Measurements from ENCODE around the gene TUBB4B.
A peak's percentile ranks its signal among the peaks of the same experiment; 100 is the strongest.

Gene TUBB4B

DNA sequence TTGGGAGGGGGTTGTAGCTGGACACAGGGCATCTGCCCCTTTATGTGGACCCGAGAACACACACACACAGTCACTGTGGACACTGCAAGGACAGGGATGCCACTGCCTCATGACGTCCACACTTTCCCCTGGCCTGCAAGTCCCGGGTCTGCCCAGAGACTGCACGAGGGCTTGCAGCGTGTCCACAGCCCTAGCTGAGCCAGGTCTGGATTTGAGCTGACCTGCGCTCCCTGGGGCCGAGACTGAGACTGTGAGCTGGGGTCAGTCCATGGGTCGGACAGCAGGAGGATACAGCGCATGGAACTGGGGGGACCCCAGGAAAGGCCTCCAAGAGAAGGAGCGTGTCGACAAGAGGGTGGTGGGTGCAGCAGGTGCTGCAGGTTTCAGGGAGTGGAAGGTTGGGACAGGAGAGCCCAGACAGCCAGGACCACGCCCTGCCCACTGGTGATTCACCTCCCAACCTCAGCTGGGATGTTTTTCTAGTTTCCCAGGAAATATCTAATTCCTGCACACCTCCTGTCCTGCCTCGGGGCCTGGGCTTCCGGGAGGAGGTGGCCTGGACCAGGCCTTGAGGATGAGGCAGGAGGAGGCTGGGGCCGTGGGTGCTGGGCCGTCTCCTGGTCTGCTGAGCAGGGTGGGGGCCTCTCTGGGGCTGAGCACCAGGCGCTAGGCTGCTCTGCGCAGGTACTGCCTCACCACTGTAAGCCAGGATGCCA lies 14.6 kb upstream of the TUBB4B start:
- DNase-seq: no peak

DNA sequence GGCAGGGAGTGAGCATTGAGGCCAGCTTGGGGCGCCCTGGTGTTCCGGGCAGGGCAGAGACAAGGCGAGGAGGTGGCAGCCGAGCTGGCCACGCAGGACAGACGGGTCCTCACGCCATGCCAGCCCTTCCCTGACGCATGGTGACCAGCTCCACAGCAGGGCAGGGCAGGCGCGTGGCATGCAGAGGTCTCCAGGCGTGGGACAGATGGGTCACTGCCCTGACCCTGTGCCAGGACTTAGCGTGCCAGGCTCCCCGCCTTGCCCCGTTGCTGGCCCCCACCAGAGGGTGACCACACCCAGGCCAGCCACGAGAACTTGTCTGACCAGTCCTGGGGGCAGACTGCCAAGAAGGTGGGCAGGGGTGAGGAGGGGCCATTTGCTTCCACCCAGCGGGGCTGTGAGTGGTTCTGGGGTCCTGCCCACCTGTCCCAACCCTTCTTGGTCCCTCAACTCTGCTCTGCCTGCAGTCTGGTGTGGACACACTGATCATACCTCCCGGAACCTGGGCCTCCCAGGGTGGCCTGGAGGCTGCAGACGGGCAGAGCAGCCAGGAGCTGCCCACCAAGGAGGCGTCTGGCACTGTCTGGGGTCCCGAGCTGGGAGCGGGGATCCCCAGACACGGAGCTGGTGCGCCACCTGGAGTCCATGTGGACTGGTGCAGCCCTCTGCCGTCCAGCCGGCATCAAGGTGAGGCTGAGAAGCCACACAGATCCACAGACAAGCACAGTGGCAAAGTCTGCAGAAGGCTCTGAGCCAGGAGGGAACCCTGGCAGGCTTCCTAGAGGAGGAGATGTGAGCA lies 13.8 kb upstream of the TUBB4B start, which contains the start of gene RNF224:
Gene RNF224, plus strand, starts transcription at position 449 of the 799 bp plus-strand sequence. CDS start 834 bp downstream, outside the sequence.
- peak; percentile 29 for DNase-seq

DNA sequence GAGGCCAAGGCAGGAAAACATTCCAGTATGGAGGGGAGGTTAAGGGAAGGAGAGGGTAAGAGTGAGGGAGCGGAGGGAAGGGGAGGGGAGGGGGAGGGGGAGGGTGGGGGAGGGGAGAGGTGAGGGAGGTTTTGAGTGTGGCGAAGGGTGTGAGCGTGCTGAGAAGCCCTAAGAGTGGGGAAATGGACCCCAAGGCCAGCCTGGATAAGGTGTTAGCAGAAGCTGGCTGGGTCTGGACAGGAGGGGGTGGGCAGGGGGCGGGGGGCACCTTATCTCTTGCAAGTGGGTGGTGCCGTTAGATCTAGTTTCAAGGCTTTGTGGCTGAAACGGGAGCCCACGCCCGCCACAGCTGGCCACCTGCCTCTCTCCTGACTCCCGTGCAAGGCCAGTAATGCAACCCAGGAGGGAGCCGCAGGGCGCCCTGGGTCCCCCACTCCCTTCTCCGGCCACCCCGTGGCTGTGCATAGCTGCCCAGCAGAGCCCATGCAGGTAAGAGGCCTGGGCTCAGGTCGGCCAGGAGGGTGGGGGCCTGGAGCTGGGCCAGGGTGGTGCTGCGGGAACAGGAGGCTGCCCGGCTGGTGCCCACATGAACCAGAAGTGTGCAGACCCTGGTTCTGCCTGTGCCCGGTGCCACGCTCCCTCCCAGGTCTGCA lies 13.1 kb upstream of the TUBB4B start:
- no peak for DNase-seq

DNA sequence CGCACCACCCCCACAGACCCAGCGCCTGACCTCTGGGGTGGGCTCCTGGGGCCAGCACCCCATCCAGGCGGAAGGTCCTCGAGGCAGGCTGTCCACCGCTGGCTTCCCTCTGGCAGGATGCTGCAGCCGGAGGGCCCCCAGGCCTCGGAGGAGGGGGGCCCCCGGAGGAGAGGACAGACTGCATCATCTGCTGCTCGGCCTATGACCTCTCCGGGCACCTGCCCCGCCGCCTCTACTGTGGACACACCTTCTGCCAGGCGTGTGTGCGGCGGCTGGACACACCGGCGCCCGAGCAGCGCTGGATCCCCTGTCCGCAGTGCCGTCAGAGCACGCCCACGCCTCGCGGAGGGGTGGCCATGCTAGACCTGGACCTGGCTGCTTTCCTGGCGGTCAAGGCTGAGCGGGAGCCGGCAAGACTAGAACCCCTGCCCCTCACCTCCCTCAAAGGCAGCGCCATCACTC lies 12.6 kb upstream of the TUBB4B start:
- no peak for DNase-seq

DNA sequence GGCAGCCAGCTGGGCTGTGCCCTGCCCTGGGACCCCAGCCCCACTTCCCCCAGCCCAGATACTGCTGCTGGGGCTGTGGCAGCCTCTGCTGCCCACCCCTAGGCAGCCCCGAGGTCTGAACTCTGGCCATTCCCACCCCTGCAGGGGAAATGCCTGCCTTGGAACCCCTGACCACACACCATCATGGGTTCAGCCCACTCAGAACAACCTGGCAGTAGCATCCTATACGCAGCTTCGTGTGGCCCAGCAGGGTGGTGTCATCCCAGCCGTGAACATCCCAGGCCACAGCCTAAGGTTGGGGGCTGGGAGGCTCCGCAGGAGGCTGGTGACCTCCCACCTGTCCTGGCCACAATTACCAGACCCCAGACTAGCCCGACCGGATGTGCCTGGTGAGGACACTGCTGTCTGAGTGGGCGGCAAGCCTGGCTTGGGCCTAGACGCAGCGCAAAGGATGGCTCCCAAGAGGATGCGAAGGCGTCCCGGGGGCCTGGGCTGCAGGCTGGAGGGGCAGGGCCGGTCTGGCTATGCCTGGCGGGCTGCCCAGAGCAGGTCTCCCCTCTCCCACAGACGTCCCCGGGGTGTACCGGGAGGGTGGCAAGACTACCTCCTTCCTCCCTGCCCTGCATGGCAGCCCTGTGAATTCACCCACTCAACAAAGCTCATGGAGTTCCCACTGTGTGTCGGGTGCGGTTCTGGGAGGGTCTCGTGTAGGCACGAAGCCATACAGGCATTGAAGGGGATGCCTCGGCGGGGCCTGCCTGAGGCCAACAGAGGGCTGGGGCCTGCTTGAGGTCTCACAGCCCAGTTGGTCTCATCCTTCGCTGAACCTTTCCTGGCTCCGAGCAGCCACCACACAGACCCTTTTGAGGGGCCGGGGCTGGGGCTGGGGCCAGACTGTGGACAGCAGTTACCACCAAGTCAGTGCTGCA lies 11.9 kb upstream of the TUBB4B start:
- DNase-seq: no peak

DNA sequence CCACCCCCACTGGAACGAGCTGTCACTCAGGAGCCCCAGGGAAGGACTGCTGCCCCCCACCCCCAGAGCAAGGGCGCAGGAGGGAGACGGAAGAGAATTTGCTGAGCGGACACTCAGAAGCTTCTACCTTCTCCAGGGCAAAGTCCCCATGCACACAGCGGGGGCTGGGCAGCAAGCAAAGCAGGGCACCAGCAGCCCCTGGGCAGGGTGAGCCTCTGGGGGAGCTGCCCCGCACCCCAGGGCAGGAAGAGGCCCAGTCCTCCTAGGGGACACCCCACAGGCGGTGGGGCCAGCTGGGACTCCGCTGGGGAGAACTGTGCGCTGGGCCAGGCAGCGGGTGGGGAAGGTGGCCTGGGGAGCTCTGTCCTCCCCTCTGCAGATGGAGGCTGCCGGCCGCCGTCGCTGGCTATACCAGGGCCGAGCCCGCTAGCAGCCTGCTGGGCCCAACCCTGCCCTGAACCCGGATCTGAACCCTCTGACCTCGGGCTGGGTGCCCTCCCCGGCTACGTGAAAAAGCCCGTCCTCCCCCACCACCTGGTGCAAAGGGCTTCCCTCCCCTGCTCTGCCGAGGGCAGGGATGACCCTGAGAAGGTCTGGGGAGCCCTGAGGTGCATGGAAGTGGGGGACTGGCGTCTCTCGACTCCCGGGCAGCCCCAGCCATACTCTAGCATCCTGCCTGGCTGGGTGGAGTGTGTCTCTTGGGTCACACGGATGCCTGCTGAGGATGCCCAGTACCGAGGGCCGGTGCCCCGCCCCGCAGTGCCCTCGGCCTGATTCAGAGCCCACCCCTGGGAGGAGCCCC lies 11.0 kb upstream of the TUBB4B start:
- DNase-seq: no peak

DNA sequence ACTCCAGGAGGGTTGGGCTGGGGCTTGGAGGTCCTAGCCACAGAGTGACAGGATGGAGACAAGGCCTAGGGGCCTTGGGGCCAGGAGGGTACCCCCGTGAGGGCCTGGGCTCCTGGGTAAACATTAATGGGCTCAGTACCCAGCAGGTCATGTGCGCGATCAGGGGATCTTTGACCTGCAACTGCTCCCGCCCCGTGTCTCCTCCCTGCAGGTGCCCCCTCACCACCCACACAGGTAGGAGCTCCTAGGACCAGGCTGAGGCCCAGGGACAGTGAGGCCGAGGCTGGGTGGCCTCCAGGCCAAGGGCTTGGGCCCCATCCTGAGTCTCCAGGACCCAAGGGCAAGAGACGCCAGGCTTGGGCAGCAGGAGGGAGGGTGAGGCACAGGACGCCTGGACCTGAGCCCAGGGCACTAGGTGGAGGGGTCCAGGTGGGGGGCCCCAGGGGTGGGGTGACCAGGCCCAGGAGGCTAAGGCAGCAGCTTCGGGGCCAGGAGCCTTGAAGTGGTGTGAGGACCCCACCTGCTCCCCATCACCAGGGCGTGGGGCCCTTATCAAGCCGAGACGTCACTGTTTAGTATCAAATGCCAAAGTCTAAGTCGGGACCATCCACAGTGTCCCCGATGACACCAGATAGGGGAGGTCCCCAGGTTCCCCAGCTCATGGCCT lies 10.2 kb upstream of the TUBB4B start, which contains the start of gene SLC34A3:
Gene SLC34A3, plus strand, starts transcription at position 197 of the 667 bp plus-strand sequence. CDS start 802 bp downstream, outside the sequence.
- no peak for DNase-seq

DNA sequence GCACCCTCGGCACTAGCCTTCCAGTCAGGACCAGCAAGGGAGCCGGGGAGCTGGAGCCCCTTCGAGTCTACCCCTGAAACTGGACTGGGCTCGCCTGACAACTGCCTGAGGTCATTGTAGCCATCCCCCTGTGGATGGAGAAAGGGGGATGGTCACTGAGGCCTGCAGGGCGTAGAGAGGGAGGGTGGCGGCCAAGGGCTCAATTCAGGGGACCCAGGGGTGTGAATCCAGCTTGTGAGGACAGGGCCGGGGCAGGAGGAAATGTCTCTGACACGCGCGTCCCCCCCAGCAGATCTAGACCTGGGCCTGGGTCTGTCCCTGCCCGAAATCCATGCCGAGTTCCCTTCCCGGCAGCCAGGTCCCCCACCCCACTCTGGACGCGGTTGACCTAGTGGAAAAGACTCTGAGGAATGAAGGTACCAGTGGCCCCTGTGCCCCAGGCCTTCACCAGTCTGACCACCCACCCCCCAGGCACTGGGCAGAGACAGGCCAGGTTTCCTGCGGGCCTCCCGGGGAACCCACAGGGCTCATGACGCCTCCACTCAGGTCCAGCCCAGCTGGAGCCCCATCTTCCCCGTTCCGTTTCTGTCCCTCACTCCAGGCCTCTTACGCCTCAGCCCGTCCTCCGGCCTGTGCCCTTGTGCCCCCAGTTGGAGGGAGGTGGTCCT lies 9.6 kb upstream of the TUBB4B start:
- no peak for DNase-seq

DNA sequence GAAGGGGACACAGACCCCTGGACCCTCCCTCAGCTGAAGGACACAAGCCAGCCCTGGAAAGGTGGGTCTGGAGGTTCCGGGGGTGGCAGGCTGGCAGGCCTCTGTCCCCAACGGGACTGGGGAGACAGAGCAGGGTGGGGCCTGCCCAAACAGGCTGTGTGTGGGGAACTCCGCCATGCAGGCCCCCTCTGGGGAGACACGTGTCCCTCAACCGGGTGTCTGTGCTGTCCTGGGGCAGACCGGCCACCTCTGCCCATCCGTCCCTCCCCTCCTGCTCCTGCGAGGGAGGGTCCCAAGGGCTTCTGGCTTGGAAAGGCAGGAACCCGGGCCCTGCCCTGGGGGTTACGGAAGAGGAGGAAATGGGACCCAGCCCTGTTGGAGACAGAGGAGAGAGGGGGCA lies 9.0 kb upstream of the TUBB4B start:
- DNase-seq: no peak

DNA sequence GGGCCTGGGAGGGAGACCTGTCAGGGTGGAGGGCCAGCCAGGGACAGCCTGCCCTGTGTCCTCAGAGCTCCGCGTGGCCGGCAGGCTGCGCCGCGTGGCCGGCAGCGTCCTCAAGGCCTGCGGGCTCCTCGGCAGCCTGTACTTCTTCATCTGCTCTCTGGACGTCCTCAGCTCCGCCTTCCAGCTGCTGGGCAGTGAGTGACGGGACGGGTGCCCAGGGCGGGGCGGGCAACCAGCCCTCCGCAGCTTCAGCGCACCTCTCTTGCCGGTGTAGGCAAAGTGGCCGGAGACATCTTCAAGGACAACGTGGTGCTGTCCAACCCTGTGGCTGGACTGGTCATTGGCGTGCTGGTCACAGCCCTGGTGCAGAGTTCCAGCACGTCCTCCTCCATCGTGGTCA lies 8.6 kb upstream of the TUBB4B start:
- no peak for DNase-seq

DNA sequence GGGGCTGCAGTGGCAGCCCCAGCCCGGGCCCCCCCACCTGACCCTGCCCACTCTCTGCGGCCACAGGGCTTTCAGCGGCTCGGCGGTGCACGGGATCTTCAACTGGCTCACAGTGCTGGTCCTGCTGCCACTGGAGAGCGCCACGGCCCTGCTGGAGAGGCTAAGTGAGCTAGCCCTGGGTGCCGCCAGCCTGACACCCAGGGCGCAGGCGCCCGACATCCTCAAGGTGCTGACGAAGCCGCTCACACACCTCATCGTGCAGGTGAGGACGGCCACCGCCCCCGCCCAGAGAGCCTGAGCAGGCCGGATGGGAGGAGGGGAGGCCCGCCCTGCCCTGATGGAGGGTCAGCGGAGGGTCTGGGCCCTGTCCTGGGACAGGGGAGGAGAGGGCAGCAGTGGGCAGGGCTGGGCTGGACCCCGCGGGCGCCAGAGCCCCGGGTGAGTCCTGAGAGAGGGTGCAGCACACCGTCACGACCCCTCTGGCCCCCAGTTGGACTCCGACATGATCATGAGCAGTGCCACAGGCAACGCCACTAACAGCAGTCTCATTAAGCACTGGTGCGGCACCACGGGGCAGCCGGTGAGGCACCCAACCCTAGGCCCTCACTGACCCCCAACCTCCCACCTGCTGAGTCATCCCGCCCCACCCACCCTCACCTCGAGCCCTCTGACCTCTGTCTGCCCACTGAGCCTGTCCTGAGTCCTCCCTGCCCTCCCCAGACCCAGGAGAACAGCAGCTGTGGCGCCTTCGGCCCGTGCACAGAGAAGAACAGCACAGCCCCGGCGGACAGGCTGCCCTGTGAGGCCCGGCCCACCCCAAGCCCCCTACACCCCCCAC lies 7.7 kb upstream of the TUBB4B start:
- no peak for DNase-seq

DNA sequence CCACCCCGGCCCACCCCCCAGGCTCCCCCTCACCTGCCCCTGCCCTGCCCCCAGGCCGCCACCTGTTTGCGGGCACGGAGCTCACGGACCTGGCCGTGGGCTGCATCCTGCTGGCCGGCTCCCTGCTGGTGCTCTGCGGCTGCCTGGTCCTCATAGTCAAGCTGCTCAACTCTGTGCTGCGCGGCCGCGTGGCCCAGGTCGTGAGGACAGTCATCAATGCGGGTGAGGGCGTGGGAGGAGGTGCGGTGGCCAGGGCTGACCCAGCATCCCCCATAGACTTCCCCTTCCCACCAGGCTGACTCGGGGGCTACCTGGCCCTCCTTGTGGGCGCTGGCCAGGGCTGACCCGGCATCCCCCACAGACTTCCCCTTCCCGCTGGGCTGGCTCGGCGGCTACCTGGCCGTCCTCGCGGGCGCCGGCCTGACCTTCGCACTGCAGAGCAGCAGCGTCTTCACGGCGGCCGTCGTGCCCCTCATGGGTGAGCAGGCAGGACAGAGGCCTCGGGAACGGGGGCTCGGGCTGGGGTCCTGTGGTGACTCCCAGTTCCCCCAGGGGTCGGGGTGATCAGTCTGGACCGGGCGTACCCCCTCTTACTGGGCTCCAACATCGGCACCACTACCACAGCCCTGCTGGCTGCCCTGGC lies 6.9 kb upstream of the TUBB4B start:
- DNase-seq: no peak

DNA sequence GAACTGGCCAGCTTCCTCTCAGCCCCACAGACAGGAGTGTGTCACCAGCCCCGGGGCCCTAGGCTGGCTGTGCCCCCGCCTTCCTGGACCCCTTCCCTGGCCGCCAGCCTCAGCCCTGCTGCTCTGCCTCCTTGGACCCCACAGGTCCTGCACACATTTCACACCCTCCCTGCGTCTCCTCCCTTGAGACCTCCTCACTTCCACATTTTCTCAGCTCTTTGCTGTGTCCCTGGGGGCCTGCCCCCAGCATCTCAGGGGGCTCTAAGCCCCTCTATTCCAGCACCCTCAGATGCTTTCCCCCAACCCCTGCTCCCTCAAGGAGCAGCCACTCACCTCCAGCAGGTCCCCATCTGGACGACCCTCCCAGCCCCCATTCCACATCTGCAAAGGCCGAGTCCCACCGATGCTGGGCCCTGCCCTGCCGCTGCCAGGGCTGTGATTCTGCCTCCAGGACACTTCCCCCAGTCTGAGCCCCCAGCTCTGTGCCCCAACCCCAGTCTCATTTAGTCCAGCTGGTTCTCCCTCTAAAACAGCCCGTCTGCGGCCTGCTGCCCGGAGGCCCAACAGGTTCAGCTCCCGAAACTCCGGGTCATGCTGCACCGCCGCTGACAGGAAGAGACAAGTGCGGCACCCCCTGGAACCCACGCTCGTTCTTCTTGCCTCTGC lies 6.2 kb upstream of the TUBB4B start:
- no peak for DNase-seq

DNA sequence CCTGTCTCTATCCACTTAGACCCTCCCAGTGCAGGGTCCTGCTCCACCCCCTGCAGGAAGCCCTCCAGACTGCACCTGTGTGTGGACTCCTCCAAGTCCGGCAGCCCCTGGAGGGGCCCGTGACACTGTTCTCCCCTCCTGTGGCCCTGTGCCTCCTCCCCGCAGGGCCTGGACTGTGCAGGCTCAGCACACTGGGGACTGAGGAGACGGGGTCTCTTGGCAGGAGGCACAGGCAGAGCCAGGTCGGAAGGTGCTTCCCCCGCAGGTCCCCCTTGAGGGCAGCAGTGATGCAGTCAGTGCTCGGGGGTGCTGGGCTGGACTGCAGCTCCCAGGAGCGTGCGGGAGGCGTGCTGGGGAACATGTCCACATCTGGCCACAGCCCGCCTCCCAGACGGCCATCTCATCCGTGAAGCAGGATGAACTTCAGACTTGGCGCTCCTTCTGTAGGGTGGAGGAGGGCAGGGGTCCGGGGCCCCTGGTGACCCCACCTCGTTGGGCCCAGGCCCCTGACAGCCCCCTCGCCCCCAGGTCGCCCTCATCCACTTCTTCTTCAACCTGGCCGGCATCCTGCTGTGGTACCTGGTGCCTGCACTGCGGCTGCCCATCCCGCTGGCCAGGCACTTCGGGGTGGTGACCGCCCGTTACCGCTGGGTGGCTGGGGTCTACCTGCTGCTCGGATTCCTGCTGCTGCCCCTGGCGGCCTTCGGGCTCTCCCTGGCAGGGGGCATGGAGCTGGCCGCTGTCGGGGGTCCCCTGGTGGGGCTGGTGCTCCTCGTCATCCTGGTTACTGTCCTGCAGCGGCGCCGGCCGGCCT lies 5.5 kb upstream of the TUBB4B start:
- DNase-seq: no peak

DNA sequence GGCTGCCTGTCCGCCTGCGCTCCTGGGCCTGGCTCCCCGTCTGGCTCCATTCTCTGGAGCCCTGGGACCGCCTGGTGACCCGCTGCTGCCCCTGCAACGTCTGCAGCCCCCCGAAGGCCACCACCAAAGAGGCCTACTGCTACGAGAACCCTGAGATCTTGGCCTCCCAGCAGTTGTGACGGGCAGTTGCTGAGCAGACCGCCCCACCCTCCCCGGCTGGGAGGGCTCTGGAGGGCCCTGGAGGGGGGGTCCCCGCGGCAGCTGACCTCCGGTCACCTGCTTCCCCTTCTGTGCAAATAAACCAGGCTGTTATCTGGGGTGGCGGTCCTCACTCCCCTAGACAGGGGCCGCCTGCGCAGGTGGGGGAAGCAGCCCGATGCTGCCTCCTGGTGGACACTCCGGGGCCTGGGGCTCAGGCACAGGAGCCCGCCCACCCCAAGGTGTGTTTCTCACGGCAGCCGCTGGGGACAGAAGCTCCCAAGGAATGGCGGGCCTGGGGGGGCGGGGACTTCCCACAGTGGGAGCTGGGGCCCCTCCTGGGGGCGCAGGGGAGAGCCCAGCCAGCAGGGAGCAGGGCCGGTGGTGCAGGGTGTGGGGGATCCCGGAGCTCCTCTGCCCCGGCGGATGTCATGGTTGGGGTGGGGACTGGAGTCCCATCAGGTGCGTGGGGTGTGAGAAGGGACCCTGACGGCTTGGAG lies 4.7 kb upstream of the TUBB4B start:
- DNase-seq: no peak

DNA sequence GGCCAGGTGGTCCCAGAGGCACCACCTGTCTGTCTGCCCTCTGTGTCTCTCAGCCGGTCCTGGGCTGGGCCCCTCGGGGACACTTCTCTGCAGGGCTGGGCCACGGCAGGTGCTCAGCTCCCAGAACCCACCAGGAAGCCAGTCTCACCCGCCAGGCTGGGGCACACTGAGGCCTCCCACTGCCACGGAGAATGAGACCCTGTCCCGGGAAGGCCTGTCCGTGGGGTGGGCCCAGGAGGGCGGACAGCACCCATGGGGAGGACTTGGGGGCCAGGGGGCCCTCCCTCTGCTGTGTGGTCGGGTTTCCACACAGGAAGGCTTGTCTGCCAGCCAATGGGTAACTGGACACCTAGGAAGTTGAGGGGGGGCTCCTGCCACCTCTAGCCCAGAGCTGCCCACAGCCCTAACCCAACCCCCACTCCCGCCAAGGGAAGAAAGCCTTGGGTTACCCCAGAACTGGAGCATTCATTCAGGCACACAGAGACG lies 4.1 kb upstream of the TUBB4B start:
- no peak for DNase-seq

Measured in GOT3 (cell line).